Measurements from ENCODE around the gene PATL2. TPM values are rescaled to one million over a fixed set of nuclear protein-coding genes. Genes with fewer than 3 reads are reported as not detected.

The PATL2 gene
- total RNA-seq, 1 donor from 2014 or later = not detected

GRCh38 chr15:44656298-44656697 is 54.8 kb downstream of the PATL2 start:
- TF ChIP-seq CTCF (IDR thresholded peaks at IDR 0.05; ENCODE audit: partially characterized antibody, unreplicated experiment) = no peak
- no peaks in the 10 kb centered on the region for H3K36me3 Mint-ChIP-seq (ENCODE audit: unreplicated experiment)
- DNase-seq = no peak
- no peaks in the 10 kb centered on the region for H3K9me3 Mint-ChIP-seq (ENCODE audit: unreplicated experiment)
- H3K27ac Mint-ChIP-seq (ENCODE audit: unreplicated experiment) = no peak overlapping the region
- H3K4me1 Mint-ChIP-seq (ENCODE audit: low read depth, unreplicated experiment) = no peaks in the 10 kb centered on the region
- no peak overlapping the region for H3K4me3 Mint-ChIP-seq (ENCODE audit: unreplicated experiment)
- no peaks in the 10 kb centered on the region for H3K27me3 Mint-ChIP-seq (ENCODE audit: unreplicated experiment)

GRCh38 chr15:44654858-44655257 is 56.3 kb downstream of the PATL2 start:
- Mint-ChIP-seq H3K27me3 (ENCODE audit: unreplicated experiment) (no peaks in the 10 kb centered on the region), H3K4me3 (ENCODE audit: unreplicated experiment) (no peak overlapping the region), H3K4me1 (ENCODE audit: low read depth, unreplicated experiment) (no peaks in the 10 kb centered on the region), H3K36me3 (ENCODE audit: unreplicated experiment) (no peaks in the 10 kb centered on the region), H3K9me3 (ENCODE audit: unreplicated experiment) (no peaks in the 10 kb centered on the region), H3K27ac (ENCODE audit: unreplicated experiment) (no peak overlapping the region)
- TF ChIP-seq CTCF (IDR thresholded peaks at IDR 0.05; ENCODE audit: partially characterized antibody, unreplicated experiment) = no peak
- no peak for DNase-seq

GRCh38 chr15:44647637-44648036 is 63.5 kb downstream of the PATL2 start:
- Mint-ChIP-seq H3K9me3 (ENCODE audit: unreplicated experiment) (peaks cover 2% of the 10 kb centered on the region), H3K27me3 (ENCODE audit: unreplicated experiment) (no peaks in the 10 kb centered on the region)

GRCh38 chr15:44647036-44647435 is 64.1 kb downstream of the PATL2 start:
- Mint-ChIP-seq H3K4me3 (ENCODE audit: unreplicated experiment) (no peak overlapping the region), H3K4me1 (ENCODE audit: low read depth, unreplicated experiment) (no peaks in the 10 kb centered on the region), H3K9me3 (ENCODE audit: unreplicated experiment) (peaks cover 2% of the 10 kb centered on the region), H3K27ac (ENCODE audit: unreplicated experiment) (no peak overlapping the region), H3K36me3 (ENCODE audit: unreplicated experiment) (peaks cover 18% of the 10 kb centered on the region), H3K27me3 (ENCODE audit: unreplicated experiment) (no peaks in the 10 kb centered on the region)
- no peak for DNase-seq
- TF ChIP-seq CTCF (IDR thresholded peaks at IDR 0.05; ENCODE audit: partially characterized antibody, unreplicated experiment) = no peak

More at GRCh38 chr15:44647637-44648036, 63.5 kb downstream of the PATL2 start:
- Mint-ChIP-seq H3K4me1 (ENCODE audit: low read depth, unreplicated experiment) (no peaks in the 10 kb centered on the region), H3K4me3 (ENCODE audit: unreplicated experiment) (no peak overlapping the region), H3K27ac (ENCODE audit: unreplicated experiment) (no peak overlapping the region), H3K36me3 (ENCODE audit: unreplicated experiment) (peaks cover 18% of the 10 kb centered on the region)
- DNase-seq = no peak
- no peak for TF ChIP-seq CTCF (IDR thresholded peaks at IDR 0.05; ENCODE audit: partially characterized antibody, unreplicated experiment)

- Mint-ChIP-seq H3K9me3 (ENCODE audit: unreplicated experiment) (peaks cover 2% of the 10 kb centered on the region), H3K4me1 (ENCODE audit: low read depth, unreplicated experiment) (no peaks in the 10 kb centered on the region), H3K4me3 (ENCODE audit: unreplicated experiment) (no peak overlapping the region), H3K36me3 (ENCODE audit: unreplicated experiment) (peaks cover 18% of the 10 kb centered on the region), H3K27ac (ENCODE audit: unreplicated experiment) (no peak overlapping the region), H3K27me3 (ENCODE audit: unreplicated experiment) (no peaks in the 10 kb centered on the region)
- no peak for DNase-seq
- no peak for TF ChIP-seq CTCF (IDR thresholded peaks at IDR 0.05; ENCODE audit: partially characterized antibody, unreplicated experiment)
Observed at GRCh38 chr15:44646460-44646859, 64.7 kb downstream of the PATL2 start.

Measured in glutamatergic neuron (in vitro differentiated cells).